SK-N-SH (cell line): ENCODE results near the gene SPRY4. TPM values are rescaled to one million over a fixed set of nuclear protein-coding genes. Genes with fewer than 3 reads are reported as not detected.
A peak's percentile ranks its signal among the peaks of the same experiment; 100 is the strongest.

ENCODE experiments used
- CTCF ChIA-PET: fragments of 300-600, 350-600 bp; formaldehyde crosslinking; extraction: SDS; loops from one replicate; lab custom pipeline; 2021; lab: Yijun Ruan, JAX
- POLR2A ChIA-PET: fragments of 350-600 bp; sonication (Branson Sonifier 250); formaldehyde crosslinking; extraction: SDS; loops from one replicate; lab custom pipeline; 2020; ENCODE audit warnings: antibody characterized with exemption, inconsistent platforms; lab: Yijun Ruan, JAX
- DNase-seq: peaks from one replicate; pipeline ENCODE4 v3.0.0; 2012
- H2AFZ ChIP-seq: fragments of 200-600 bp; sonication (generic); 2 replicates; pipeline ENCODE4 v1.8.1; 2016; ENCODE audit warnings: antibody characterized with exemption, mild to moderate bottlenecking, low read depth
- H3F3A ChIP-seq: fragments of 200-600 bp; sonication (generic); replicated peaks from 2 replicates; pipeline ENCODE3; 2016; ENCODE audit warnings: antibody characterized with exemption, mild to moderate bottlenecking; ENCODE audit not compliant: insufficient read depth
- H3K27ac ChIP-seq, 2 experiments: fragments of 200-500 bp in 1 of 2; fragments of 200-600 bp in 1 of 2; sonication (Bioruptor generic) in 1 of 2; sonication (generic), shearing (Covaris generic) in 1 of 2; 2 replicates each; pipeline versions ENCODE4 v1.5.1 to v1.6.1; 2014 to 2016; ENCODE audit warnings: low read depth in 2 of 2, inconsistent platforms in 1 of 2, low read length in 1 of 2, mild to moderate bottlenecking in 1 of 2, mixed read lengths in 1 of 2
- H3K27me3 ChIP-seq: fragments of 200-600 bp; sonication (generic), shearing (Covaris generic); 2 replicates; pipeline ENCODE4 v1.6.1; 2016; ENCODE audit warnings: mixed run types; ENCODE audit not compliant: insufficient read depth
- H3K36me3 ChIP-seq, 2 experiments: fragments of 200-500 bp in 1 of 2; fragments of 200-600 bp in 1 of 2; sonication (Bioruptor generic) in 1 of 2; sonication (generic) in 1 of 2; replicated peaks in 1 of 2; 2 replicates each; pipeline versions ENCODE3 to v1.5.1; 2014 to 2016; ENCODE audit warnings: low read length in 1 of 2, mild to moderate bottlenecking in 1 of 2; ENCODE audit not compliant: insufficient read depth in 2 of 2, control insufficient read depth in 1 of 2
- H3K4me1 ChIP-seq, 2 experiments: fragments of 200-500 bp in 1 of 2; fragments of 200-600 bp in 1 of 2; sonication (Bioruptor generic) in 1 of 2; sonication (generic), shearing (Covaris generic) in 1 of 2; 2 replicates each; pipeline versions ENCODE4 v1.5.1 to v1.6.1; 2014 to 2016; ENCODE audit warnings: low read depth in 1 of 2, low read length in 1 of 2, mixed run types in 1 of 2; ENCODE audit not compliant: insufficient read depth in 2 of 2, control insufficient read depth in 1 of 2
- H3K4me2 ChIP-seq: fragments of 200-600 bp; sonication (generic), shearing (Covaris generic); 2 replicates; pipeline ENCODE4 v1.6.1; 2017; ENCODE audit warnings: mixed run types
- H3K4me3 ChIP-seq, 2 experiments: fragments of 200-500 bp in 1 of 2; fragments of 200-600 bp in 1 of 2; sonication (Bioruptor generic) in 1 of 2; sonication (generic), shearing (Covaris generic) in 1 of 2; 2 replicates each; pipeline versions ENCODE4 v1.5.1 to v1.8.1; 2014 to 2016; ENCODE audit warnings: low read depth in 2 of 2, inconsistent platforms in 1 of 2, low read length in 1 of 2, mild to moderate bottlenecking in 1 of 2, mixed read lengths in 1 of 2, moderate library complexity in 1 of 2
- H3K79me2 ChIP-seq: fragments of 200-600 bp; sonication (generic); 2 replicates; pipeline ENCODE4 v1.8.1; 2017; ENCODE audit warnings: mild to moderate bottlenecking; ENCODE audit not compliant: insufficient read depth
- H3K9ac ChIP-seq: fragments of 200-600 bp; sonication (generic); 2 replicates; pipeline ENCODE4 v1.6.1; 2017; ENCODE audit warnings: mixed run types
- H3K9me2 ChIP-seq: fragments of 200-600 bp; sonication (generic); 2 replicates; pipeline ENCODE4 v1.6.1; 2017; ENCODE audit warnings: mixed run types
- H3K9me3 ChIP-seq: fragments of 200-600 bp; sonication (generic); 2 replicates; pipeline ENCODE4 v1.6.1; 2017; ENCODE audit warnings: mixed run types, mild to moderate bottlenecking, moderate library complexity
- H4K20me1 ChIP-seq: fragments of 200-600 bp; sonication (generic); 2 replicates; pipeline ENCODE4 v1.6.1; 2017; ENCODE audit warnings: mild to moderate bottlenecking, mixed run types; ENCODE audit not compliant: insufficient read depth
- CHD2 ChIP-seq: fragments of 150-350 bp; IDR thresholded peaks from 2 replicates; pipeline ENCODE4 v1.6.1; 2018; ENCODE audit warnings: low read length; ENCODE audit not compliant: partially characterized antibody
- ELF1 ChIP-seq: IDR thresholded peaks from 2 replicates; pipeline ENCODE4 v1.4.0; 2012
- EP300 ChIP-seq, 2 experiments: IDR thresholded peaks; 2 replicates each; pipeline versions ENCODE4 v1.4.0 to v1.6.1; 2012; ENCODE audit warnings: borderline replicate concordance in 1 of 2, low read depth in 1 of 2, low read length in 1 of 2
- EZH2phosphoT487 ChIP-seq: fragments of 200-600 bp; sonication (generic); IDR thresholded peaks from 2 replicates; pipeline ENCODE4 v1.6.1; 2017; ENCODE audit warnings: low read depth, mixed run types, mild to moderate bottlenecking, antibody characterized with exemption, moderate library complexity, borderline replicate concordance
- FOSL2 ChIP-seq: IDR thresholded peaks from 2 replicates; pipeline ENCODE4 v1.4.0; 2012; ENCODE audit warnings: low read depth, mild to moderate bottlenecking, moderate library complexity, borderline replicate concordance
- FOXJ3 ChIP-seq: sonication (generic); formaldehyde crosslinking; IDR thresholded peaks from 2 replicates; pipeline ENCODE4 v1.5.1; 2020; ENCODE audit warnings: mild to moderate bottlenecking, missing genetic modification reagents
- GATA2 ChIP-seq: sonication (generic); formaldehyde crosslinking; IDR thresholded peaks from 2 replicates; pipeline ENCODE4 v1.5.0; 2020; ENCODE audit warnings: mild to moderate bottlenecking, missing genetic modification reagents
- IRF3 ChIP-seq: fragments of 150-350 bp; IDR thresholded peaks from 2 replicates; pipeline ENCODE4 v1.6.1; 2016; ENCODE audit warnings: mild to moderate bottlenecking, low read depth, low read length
- JUND ChIP-seq: IDR thresholded peaks from 2 replicates; pipeline ENCODE4 v1.4.0; 2012
- MAX ChIP-seq: IDR thresholded peaks from 2 replicates; pipeline ENCODE4 v1.4.0; 2012; ENCODE audit warnings: low read depth
- MXI1 ChIP-seq: IDR thresholded peaks from 2 replicates; pipeline ENCODE4 v1.6.1; 2012; ENCODE audit warnings: mild to moderate bottlenecking, low read depth, low read length, improper control_type of control experiment
- NRF1 ChIP-seq: IDR thresholded peaks from 2 replicates; pipeline ENCODE4 v1.6.1; 2012; ENCODE audit warnings: low read depth, mild to moderate bottlenecking, low read length
- POLR2AphosphoS5 ChIP-seq: IDR thresholded peaks from 2 replicates; pipeline ENCODE4 v1.6.1; 2012; ENCODE audit warnings: low read depth, low read length
- RCOR1 ChIP-seq: fragments of 150-350 bp; IDR thresholded peaks from 2 replicates; pipeline ENCODE4 v1.6.1; 2017; ENCODE audit warnings: antibody characterized with exemption, low read length
- REST ChIP-seq: IDR thresholded peaks from 2 replicates; pipeline ENCODE4 v1.6.1; 2012; ENCODE audit warnings: mild to moderate bottlenecking, low read depth, low read length, moderate library complexity
- RXRA ChIP-seq: IDR thresholded peaks from 2 replicates; pipeline ENCODE4 v1.4.0; 2012; ENCODE audit warnings: low read depth, mild to moderate bottlenecking, borderline replicate concordance
- SIN3A ChIP-seq: IDR thresholded peaks from 2 replicates; pipeline ENCODE4 v1.6.1; 2012; ENCODE audit warnings: low read depth, mild to moderate bottlenecking, low read length, moderate library complexity, borderline replicate concordance
- TAF1 ChIP-seq: IDR thresholded peaks from 2 replicates; pipeline ENCODE4 v1.6.1; 2012; ENCODE audit warnings: low read depth, mild to moderate bottlenecking, low read length, moderate library complexity, borderline replicate concordance
- USF1 ChIP-seq: IDR thresholded peaks from 2 replicates; pipeline ENCODE4 v1.4.0; 2012; ENCODE audit warnings: low read depth, borderline replicate concordance
- ZBTB33 ChIP-seq: IDR thresholded peaks from 2 replicates; pipeline ENCODE4 v1.4.0; 2012; ENCODE audit warnings: low read depth, borderline replicate concordance
- WGBS: methylation state at CpG from one replicate; pipeline ENCODE4 v1.1.6; 2017; ENCODE audit warnings: low lambda C conversion rate; 5-methylcytosine and 5-hydroxymethylcytosine counted together
- polyA plus RNA-seq, 3 experiments: library from polyadenylated mRNA; depleted of rRNA; stranded (reverse); fragments of >200 nt; gene quantifications; 2 replicates each; pipeline ENCODE4 v1.2.3, GENCODE V29; 2012
- TF ChIP-seq, protein P1 (sequence below): IDR thresholded peaks from 2 replicates; pipeline ENCODE4; 2012

The SPRY4 gene
- polyA plus RNA-seq (2012; rRNA removed) = 12.2 and 18.0 TPM in 2 replicates
- polyA plus RNA-seq (2012; cell fraction: cytosol; rRNA removed) = 6.7 and 9.0 TPM in 2 replicates
- polyA plus RNA-seq (2012; cell fraction: nucleus; rRNA removed) = 49.5 and 71.0 TPM in 2 replicates

- peaks cover 38% of the 10 kb centered on the region for H4K20me1 ChIP-seq
- peak within 1 kb of the TSS; percentile 95 for H3K9ac ChIP-seq
- DNase-seq = peak; percentile 95
- peaks cover 31 to 50% of the 10 kb centered on the region in 2 experiments for H3K4me1 ChIP-seq
- peak within 1 kb of the TSS; percentile 98 for H3K27ac ChIP-seq
- CTCF ChIA-PET = interaction anchor here (0.7 to 9.9 kb wide), 17 partner anchors 16 to 331 kb away, joined by 3 to 117 read pairs (median 4); no protein-coding TSS in a partner anchor
- H3K9me2 ChIP-seq = no peaks in the 10 kb centered on the region
- no peaks in the 10 kb centered on the region for H3K27me3 ChIP-seq
- H3K4me3 ChIP-seq = peak within 1 kb of the TSS; percentile 93 to 95
- H3F3A ChIP-seq = peaks cover 30% of the 10 kb centered on the region
- no peaks in the 10 kb centered on the region for H3K9me3 ChIP-seq
- WGBS = under 1% methylated on average over 30 of the region's 54 CpGs
- peak within 1 kb of the TSS; percentile 69 for H2AFZ ChIP-seq
- POLR2A ChIA-PET = interaction anchor here (0.6 to 3.5 kb wide), 16 partner anchors 9 to 361 kb away, joined by 3 to 27 read pairs (median 4); partner anchors contain the start of gene FGF1
- peaks cover 96% of the 10 kb centered on the region for H3K79me2 ChIP-seq
- peak within 1 kb of the TSS; percentile 98 for H3K4me2 ChIP-seq
- peaks cover 0 to 5% of the 10 kb centered on the region in 2 experiments for H3K36me3 ChIP-seq
- peak; percentile 97 for TF ChIP-seq NRF1
- no peak for TF ChIP-seq ELF1
- TF ChIP-seq, protein P1, sequence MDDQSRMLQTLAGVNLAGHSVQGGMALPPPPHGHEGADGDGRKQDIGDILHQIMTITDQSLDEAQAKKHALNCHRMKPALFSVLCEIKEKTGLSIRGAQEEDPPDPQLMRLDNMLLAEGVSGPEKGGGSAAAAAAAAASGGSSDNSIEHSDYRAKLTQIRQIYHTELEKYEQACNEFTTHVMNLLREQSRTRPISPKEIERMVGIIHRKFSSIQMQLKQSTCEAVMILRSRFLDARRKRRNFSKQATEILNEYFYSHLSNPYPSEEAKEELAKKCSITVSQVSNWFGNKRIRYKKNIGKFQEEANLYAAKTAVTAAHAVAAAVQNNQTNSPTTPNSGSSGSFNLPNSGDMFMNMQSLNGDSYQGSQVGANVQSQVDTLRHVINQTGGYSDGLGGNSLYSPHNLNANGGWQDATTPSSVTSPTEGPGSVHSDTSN = no peak
- no peak for TF ChIP-seq EZH2phosphoT487
- TF ChIP-seq SIN3A = peak; percentile 97; the same call in 1 of the 2 replicates
- peak; percentile 88 for TF ChIP-seq MXI1
- TF ChIP-seq IRF3 = no peak
- TF ChIP-seq FOXJ3 = no peak; the same call in 1 of the 2 replicates
- peak; percentile 44 for TF ChIP-seq MAX
- no peak for TF ChIP-seq ZBTB33
- no peak for TF ChIP-seq USF1
- TF ChIP-seq TAF1 = peak; percentile 85
- TF ChIP-seq EP300 (IDR thresholded peaks at IDR 0.05; ENCODE audit: borderline replicate concordance in 1 of 2, low read depth in 1 of 2, low read length in 1 of 2) = peak; percentile 36 to 51; a peak in 2 of 4 replicates
- TF ChIP-seq CHD2 = peak; percentile 74
- TF ChIP-seq FOSL2 = no peak
- peak; percentile 61 for TF ChIP-seq RCOR1
- peak; percentile 78 for TF ChIP-seq GATA2
- no peak for TF ChIP-seq JUND
- peak; percentile 99 for TF ChIP-seq POLR2AphosphoS5
- no peak for TF ChIP-seq RXRA
- TF ChIP-seq REST = no peak
Measured at GRCh38 chr5:142324871-142325724, at the start of gene SPRY4. TSS of gene SPRY4 (minus strand) at chr5:142325021. CDS start at chr5:142315108, 9,913 bp downstream.
